Activated naive CD4-positive, alpha-beta T cell (primary cell): ENCODE data around the gene ZYG11A.
"Not testable (repeated sequence)": the region's sequence is repeated elsewhere in the genome, so short reads cannot be mapped to it uniquely, and the experiment has no call there.

Experiments
- DNase-seq, 4 experiments: peaks; one replicate each; lab custom pipeline; 2025; lab: John Stamatoyannopoulos, UW

The ZYG11A gene

DNA sequence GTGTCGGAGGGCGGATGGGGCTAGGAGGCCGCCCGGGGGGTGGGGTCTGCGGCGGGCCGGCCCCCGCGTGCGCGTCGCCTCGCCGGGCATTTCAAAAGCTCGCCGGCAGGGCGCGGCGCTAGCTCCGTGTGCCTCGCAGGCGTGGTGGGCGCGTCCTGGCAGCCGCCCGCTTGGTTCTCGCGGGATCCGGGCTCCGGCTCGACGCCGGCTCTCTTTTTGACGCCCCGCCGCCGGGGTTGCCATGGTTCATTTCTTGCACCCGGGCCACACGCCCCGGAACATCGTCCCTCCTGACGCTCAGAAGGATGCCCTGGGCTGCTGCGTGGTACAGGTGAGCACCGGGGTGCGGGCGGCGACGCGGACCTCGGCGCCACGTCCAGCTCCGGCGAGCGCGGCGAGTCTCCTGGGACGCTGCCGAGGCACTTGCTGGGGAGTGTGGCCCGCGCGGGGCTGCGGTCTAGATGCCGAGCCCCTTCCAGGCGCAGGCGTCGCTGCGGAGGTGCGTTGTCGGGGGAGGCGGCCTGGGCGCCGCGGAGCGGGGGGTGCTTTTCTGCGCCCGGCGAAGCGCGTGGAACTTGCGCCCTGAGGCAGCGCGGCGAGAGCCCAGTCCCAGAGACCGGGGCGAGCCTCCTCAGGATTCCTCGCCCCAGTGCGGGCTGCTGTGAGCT, at the start of gene ZYG11A:
Gene ZYG11A, plus strand, starts transcription at position 118 of the 668 bp plus-strand sequence. Its CDS starts 124 bp downstream, at position 242.
- DNase-seq, result peak; percentile 9 to 62 (median 32)

DNA sequence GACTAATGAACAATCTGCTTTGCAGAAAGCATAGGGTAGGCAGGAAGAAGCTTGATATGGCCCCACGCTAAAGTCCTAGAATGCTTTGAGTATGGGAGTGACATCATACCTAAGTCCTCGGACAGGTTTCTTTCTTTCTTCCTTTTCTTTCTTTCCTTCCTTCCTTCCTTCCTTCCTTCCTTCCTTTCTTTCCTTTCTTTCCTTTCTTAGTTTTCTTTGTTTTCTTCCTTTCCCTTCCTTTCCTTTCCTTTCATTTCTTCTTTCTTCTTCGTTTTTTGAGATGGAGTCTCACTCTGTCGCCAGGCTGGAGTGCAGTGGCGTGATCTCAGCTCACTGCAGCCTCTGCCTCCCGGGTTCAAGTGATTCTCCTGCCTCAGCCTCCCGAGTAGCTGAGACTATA, 48.8 kb upstream of the ZYG11A start:
- DNase-seq, result not testable (repeated sequence)

DNA sequence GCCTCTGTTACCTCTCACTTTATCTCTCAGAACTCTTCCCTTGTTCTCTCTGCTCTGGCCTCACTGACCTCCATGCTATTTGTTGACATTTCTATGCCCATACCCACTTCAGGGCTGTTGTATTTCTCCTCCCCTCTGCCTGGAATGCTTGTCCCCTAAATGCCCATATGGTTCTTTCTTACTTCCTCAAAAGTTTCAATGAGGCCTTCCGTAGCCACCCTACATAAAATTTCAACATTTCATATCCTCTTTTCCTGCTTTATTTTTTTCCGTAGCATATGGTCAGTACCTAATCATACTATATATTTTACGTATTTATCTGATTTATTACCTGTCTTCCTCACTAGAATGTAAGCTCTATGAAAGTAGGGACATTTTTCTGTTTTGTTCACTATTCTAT, 47.1 kb upstream of the ZYG11A start:
- DNase-seq, result no peak

DNA sequence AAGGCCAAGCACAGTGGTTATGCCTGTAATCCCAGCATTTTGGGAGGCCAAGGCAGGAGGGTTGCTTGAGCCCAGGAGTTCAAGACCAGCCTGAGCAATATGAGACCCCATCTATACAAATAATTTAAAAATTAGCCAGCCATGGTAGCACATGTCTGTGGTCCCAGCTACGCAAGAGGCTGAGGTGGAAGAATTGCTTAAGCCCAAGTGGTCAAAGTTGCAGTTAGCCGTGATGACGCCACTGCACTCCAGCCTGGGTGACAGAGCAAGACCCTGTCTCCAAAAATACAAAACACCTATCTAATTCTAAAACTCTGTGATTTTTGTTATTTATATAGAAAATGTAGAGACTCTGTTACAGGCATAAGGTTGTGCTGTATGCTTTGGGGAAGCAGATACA, 44.2 kb upstream of the ZYG11A start:
- DNase-seq, result no peak

DNA sequence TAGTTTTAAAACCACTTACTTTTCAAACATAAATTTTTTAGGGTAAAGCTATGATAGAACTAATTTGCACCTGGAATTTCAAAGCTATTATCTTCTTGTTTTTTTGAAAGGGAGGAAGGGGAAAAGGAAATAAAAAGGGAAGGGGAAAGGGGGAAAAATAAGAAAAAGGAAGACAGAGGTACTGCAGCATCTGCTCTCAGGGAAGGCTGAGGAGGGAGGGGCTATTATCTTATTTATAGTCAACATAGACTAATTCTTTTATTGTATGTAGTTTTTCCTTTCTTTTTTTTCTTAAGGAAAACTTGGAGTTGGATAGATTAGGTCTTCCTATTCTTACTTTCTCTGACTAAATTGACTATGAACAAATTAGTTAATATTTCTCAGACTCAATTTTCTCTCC, 41.5 kb upstream of the ZYG11A start:
- no peak for DNase-seq

DNA sequence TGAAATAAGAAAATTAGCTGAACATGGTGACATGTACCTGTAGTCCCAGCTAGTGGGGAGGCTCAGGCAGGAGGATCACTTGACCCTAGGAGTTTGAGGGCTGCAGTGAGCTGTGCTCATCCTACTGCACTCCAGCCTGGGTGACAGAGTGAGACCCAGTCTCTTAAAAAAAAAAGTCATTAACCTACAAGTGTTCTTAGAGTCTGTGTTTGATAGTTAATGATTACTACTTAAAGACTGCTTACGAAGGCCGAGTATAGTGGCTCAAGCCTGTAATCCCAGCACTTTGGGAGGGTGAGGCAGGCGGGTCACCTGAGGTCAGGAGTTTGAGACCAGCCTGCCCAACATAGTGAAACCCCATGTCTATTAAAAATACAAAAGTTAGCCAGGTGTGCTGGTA, 38.5 kb upstream of the ZYG11A start:
- not testable (repeated sequence) for DNase-seq

DNA sequence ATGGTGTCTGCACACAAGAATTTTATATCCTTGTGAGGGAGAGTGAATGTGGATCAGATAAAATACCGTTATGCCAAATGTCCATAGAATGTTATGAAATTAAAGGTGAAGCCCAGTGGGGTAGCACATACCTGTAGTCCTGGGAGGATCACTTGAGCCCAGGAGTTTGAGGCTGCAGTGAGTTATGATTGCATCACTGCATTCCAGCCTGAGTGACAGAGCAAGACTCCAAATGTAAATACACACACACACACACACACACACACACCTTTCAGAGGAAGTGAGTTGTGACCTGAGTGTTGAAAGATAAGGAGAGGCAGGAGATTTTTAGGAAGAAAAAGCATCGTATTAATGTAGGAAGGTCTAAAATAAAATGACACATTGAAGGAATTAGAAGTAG, 28.1 kb upstream of the ZYG11A start:
- no peak for DNase-seq

DNA sequence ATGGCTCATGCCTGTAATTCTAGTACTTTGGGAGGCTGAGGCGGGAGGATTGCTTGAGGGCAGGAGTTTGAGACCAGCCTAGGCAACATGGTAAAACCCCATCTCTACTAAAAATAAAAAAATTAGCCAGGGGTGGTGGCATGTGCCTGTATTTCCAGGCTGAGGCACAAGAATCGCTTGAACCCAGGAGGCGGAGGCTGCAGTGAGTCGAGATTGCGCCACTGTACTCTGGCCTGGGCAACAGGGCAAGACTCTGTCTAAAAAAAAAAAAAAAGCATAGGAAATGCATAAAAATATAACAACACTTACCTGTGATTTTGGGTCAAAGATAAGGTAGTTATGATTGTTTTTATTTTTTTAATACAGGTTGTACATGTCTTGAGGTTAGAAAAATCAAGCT, 21.7 kb upstream of the ZYG11A start:
- not testable (repeated sequence) for DNase-seq

DNA sequence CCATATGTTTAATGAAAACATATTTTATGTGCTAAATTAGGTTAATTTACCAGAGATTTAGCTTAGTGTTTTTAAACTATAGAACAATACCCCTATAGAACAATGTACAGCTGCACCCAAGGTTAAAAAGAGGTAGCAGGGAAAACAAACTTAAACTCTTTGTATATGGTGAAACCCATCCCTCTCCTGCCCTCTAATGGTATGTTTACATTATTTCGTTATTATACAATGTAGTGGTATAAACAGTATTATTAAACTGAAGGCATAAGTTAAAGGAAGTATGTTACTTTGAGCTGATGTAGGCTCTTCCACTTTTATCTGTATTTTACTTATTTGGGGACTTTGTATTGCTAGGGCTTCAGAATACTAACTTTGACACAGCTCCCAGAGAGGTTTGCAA, 16.7 kb upstream of the ZYG11A start:
- DNase-seq, result no peak

DNA sequence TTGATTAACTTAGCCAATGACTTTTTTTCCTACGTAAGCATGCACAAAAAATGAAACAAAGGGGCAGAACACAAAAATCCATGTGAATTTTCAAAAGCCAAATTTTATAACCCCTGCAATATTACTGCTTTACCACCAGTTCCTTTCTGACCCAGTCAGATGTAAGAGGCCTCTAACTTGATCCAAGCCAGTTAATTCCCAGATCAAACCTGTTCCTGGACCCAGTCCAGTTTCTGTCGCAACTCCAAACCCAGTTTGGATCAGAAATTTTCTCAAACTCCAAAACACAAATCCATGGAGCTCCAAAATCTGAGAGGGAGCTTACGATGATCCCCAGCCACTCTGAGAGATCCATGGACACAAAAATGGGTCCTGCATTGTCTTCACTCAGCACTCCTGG, 7.8 kb upstream of the ZYG11A start:
- DNase-seq, result no peak

DNA sequence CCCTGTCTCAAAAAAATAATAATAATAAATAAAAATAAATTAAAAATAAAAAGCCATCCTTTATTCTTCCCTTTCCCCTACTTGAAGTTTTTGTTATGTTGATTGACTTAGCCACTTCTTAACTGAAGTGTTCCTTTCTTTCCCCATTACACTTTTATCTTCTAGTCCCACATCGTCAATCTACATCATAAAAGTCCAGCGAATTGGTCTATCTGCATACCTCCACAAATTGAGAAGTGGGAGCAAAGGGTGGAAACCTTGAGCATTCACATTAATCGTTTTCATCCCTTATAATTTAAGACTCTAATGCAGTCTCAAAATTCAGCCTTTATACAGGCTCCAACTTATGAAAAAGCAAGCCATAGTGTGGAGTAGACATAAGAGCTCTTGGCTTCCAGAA, 6.5 kb upstream of the ZYG11A start:
- DNase-seq, result no peak

DNA sequence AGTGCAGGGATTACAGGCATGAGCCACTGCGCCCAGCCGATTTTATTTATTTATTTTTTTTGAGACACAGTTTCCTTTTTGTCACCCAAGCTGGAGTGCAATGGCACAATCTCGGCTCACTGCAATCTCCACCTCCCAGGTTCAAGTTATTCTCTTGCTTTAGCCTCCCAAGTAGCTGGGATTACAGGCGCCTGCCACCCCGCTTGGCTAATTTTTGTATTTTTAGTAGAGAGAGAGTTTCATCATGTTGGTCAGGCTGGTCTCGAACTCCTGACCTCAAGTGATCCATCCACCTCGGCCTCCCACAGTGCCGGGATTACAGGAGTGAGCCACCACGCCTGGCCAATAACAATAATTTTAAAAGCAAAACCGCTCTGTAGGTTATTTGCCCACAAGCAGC, 3.4 kb upstream of the ZYG11A start:
- not testable (repeated sequence) for DNase-seq

DNA sequence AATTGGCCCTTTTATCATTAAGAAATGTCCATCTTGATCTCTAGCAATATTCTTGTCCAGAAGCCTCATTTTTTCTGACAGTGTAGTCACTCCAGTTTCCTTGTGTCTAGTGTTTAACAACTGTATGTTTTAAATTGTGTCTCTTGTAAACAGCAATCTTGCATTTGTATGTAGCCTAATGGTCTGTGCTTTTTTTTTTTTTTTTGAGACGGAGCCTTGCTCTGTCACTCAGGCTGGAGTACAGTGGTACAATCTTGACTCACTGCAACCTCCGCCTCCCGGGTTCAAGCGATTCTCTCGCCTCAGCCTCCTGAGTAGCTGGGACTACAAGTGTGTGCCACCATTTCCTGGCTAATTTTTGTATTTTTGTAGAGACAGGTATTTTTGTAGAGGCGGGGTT, 2.6 kb downstream of the ZYG11A start:
- not testable (repeated sequence) for DNase-seq

DNA sequence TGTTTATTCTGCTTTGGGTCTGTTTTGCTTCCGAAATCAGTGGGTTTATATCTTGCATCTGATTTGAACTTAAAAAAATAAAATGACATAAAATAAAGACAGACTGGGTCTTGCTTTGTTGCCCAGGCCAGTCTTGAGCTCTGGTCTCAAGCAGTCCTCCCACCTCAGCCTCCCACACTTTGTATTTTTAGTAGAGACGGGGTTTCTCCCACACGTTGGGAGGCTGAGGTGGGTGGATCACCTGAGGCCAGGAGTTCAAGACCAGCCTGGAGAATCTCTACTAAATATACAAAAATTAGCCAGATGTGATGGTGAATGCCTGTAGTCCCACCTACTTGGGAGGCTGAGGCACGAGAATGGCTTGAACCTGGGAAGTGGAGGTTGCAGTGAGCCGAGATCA, 5.9 kb downstream of the ZYG11A start:
- DNase-seq, result no peak

DNA sequence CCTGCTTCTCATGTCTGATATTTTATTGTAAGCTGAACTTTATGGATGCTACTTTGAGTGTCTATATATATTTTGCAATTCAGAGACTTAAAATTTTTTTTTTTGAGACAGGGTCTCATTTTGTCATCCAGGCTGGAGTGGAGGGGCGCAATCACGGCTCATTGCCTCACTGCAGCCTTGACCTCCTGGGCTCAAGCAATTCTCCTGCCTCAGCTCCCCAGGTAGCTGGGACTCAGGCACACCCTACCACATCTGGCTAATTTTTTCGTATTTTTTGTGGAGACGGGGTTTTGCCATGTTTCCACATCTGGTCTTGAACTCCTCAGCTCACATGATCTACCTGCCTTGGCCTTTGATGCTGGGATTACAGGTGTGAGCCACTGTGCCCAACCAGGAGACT, 8.4 kb downstream of the ZYG11A start:
- DNase-seq, result no peak

DNA sequence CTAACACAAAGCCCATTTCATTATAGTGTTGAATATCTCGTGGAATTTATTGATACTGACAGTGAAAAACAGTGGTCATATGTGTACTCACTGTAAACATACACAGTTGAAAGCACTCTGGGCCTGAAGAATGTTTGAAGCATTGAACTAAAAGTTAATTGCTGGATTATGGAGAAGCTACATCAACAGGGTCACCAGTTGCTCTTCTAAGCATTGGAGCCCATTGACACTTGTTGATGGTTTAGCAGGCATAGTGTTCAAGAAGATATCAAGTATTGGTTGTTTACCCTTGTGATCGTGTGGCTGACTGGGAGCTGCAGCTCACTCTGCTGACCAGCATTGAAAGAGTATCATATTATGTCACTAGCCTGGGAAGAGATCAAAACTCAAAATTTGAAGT, 10.3 kb downstream of the ZYG11A start:
- DNase-seq, result no peak

DNA sequence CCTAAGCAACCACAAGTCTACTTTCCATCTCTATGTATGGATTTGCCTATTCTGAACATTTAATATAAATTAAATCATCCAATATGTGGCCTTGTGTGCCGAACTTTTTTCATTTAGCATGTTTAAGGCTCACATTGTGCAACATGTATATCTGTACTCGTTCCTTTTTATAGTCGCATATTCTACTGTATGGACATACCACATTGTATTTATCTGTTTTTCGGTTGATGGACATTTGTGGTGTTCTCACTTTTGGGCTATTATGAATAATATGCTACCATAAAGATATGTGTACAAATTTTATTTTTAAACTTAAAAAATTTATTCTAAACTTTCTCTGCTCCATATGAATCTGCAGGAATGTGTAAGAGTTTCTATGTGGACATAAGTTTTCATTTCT, 13.0 kb downstream of the ZYG11A start:
- DNase-seq, result no peak

DNA sequence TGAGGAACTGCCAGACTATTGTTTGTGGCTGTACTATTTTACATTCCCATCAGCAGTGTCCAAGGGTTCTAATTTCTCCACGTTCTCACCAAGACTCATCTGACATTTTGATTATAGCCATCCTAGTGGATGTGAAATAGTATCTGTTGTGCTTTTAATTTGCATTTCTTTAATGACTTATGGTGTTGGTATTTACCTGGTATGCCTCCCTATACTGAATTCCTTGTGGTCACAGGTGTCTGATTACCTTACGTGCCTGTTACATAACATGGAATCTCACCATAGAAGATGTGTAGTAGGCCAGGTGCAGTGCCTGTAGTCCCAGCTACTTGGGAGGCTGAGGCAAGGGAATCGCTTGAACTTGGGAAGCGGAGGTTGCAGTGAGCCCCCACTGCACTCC, 13.5 kb downstream of the ZYG11A start:
- DNase-seq, result no peak

DNA sequence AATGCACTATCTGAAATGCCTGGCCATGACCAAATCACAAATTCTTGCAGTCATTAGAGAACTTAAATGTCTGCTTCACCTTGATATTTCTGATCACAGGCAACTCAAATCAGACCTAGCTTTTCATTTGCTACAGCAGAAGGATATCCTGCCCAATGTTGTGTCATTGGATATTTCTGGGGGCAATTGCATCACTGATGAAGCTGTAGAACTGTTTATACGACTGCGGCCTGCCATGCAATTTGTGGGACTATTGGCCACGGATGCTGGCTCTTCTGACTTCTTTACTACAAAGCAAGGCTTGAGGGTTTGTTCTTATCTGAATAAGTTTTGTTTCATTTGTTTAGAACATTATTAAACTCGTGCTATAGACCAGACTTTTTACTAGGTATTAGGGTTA, 14.9 kb downstream of the ZYG11A start:
- DNase-seq, result no peak

DNA sequence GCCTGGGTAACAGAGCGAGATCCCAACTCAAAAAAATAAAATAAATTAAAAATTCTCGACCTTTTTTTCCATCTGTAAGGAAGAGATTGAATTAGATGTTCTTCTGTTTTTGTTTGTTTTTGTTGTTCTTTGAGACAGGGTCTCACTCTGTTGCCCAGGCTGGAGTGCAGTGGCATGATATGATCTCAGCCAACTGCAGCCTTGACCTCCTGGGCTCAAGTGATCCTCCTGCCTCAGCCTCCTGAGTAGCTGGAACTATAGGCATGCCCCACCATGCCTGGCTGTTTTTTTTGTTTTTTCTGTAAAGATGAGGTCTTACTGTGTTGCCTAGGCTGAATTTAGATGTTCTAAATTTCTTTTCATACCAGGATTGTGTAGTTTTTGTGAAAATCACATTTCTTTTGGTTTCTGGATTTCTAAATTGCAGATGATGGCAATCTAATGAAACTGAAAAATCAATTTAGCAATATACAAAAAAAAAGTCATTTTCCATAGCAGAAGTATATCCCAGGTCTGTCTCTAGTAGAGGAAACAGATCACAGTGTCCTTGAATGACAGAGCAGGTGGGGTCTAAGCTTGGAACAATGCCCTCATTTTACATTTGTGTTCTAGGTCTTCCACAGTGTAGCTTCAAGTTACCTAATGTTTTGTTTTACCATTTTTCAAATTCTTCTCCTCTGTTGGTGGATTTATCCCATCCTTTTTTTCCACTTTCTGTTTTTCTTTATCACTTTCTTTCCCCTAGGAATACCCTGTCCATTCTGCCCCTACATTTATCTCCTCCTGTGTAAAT, 20.3 kb downstream of the ZYG11A start:
- DNase-seq, result no peak

DNA sequence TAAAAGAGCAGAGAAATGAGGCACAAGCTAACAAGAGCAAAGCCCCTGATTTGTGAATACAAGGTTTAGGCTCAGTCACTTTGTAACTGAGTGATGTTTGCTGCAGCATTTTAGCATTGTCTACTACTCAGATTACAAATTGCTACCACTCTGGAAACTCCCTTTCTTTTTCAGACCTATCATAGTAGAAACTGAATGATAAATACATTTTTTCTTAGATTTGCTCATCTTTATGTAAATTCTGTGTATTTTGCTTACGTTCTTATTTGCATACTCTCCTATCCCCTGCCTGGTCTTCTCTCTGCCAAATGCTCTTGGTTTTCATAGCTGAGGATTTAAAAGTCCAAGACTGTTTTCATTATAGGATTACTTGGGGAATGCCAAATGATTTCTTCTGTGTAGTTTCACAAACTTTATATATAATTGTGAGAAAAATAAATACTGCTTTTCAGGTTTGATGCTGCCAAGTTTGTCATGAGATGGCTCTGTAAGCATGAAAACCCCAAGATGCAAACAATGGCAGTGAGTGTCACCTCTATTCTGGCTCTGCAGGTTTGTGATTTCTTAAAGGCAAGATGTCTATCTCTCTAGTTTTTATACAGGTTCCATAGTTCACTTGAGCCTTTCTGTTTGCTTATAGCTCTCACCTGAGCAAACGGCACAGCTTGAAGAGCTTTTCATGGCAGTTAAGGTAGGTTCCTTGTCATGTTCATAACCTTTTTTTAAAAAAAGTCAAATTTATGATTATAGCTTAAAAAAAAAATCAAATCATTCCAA, 24.7 kb downstream of the ZYG11A start:
- DNase-seq, result no peak

DNA sequence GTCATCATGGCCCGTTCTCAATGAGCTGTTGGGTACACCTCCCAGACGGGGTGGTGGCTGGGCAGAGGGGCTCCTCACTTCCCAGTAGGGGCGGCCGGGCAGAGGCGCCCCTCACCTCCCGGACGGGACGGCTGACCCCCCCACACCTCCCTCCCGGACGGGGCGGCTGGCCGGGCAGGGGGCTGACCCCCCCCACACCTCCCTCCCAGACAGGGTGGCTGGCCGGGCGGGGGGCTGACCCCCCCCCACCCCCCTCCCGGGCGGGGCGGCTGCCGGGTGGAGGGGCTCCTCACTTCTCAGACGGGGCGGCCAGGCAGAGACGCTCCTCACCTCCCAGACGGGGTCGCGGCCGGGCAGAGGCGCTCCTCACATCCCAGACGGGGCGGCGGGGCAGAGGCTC, 27.2 kb downstream of the ZYG11A start:
- DNase-seq, result not testable (repeated sequence)

DNA sequence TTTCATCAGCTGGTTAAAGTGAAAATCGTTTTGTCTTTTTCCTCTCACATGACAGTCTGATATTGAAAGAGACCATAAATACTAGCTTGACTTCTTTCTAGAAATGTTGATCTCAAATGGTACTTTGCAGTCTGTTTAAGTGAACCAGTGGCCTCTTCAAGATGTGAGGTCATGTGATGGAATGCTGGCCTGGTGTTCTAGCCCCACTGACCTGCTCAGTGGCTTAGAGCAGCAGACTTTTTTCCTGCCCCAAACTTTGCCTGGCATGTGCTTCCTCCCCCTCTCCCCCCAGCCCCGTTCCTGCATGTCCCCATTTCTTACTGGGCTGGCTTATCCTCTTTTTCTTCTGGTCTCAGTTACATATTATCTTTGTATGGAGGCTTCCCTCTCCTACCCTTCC, 34.3 kb downstream of the ZYG11A start:
- DNase-seq, result no peak
